Uterus (tissue), 2 donors: ENCODE results near the gene KRTAP10-8.

Experiments used
- CTCF ChIP-seq, 4 experiments: fragments of 200-600 bp in 2 of 4; fragments of 450-650 bp in 2 of 4; sonication (generic) in 2 of 4; IDR thresholded peaks; one replicate each; pipeline ENCODE4 v1.5.1; 2016 to 2019; ENCODE audit warnings: antibody characterized with exemption in 4 of 4, mild to moderate bottlenecking in 2 of 4, moderate library complexity in 1 of 4
- POLR2A ChIP-seq, 2 donors: fragments of 450-650 bp; IDR thresholded peaks; one replicate each; pipeline ENCODE4 v1.6.1; 2016; ENCODE audit warnings: antibody characterized with exemption in 2 of 2, mild to moderate bottlenecking in 1 of 2, moderate library complexity in 1 of 2

- TF ChIP-seq CTCF (IDR thresholded peaks at IDR 0.05): no peak
- TF ChIP-seq POLR2A (IDR thresholded peaks at IDR 0.05): no peak
These were observed 33.4 kb upstream of the KRTAP10-8 start for GRCh38 chr21:44578371-44579055.
